Liver (tissue), 9 donors: ENCODE measurements around the gene LDLRAD3. TPM values are rescaled to one million over a fixed set of nuclear protein-coding genes. Genes with fewer than 3 reads are reported as not detected.

Experiments used
- DNase-seq: peaks from one replicate; pipeline ENCODE4 v3.0.0-alpha.2; 2017; ENCODE audit warnings: low spot score
- H3K27ac ChIP-seq, 2 donors: one replicate each; pipeline ENCODE4 v1.7.0; 2013; ENCODE audit warnings: inconsistent platforms in 2 of 2, low read length in 2 of 2, control low read depth in 1 of 2, low read depth in 1 of 2, mild to moderate bottlenecking in 1 of 2
- H3K27me3 ChIP-seq, 4 donors: one replicate each; pipeline versions ENCODE4 v1.6.1 to v1.7.0; 2013; ENCODE audit warnings: low read length in 3 of 4, inconsistent platforms in 1 of 4, mild to moderate bottlenecking in 1 of 4, moderate library complexity in 1 of 4; ENCODE audit not compliant: control insufficient read depth in 4 of 4, insufficient read depth in 4 of 4
- H3K36me3 ChIP-seq, 4 donors: one replicate each; pipeline versions ENCODE4 v1.6.1 to v1.7.0; 2013; ENCODE audit warnings: low read length in 3 of 4, mild to moderate bottlenecking in 3 of 4, low read depth in 1 of 4, moderate library complexity in 1 of 4; ENCODE audit not compliant: control insufficient read depth in 4 of 4, insufficient read depth in 3 of 4
- H3K4me1 ChIP-seq, 4 donors: one replicate each; pipeline versions ENCODE4 v1.6.1 to v1.7.0; 2013; ENCODE audit warnings: low read length in 3 of 4, mild to moderate bottlenecking in 3 of 4, moderate library complexity in 1 of 4; ENCODE audit not compliant: control insufficient read depth in 4 of 4, insufficient read depth in 4 of 4
- H3K4me3 ChIP-seq, 3 donors: one replicate each; pipeline versions ENCODE4 v1.6.1 to v1.7.0; 2013; ENCODE audit warnings: low read length in 3 of 3, control low read depth in 1 of 3, low read depth in 1 of 3, mild to moderate bottlenecking in 1 of 3
- H3K9ac ChIP-seq, 2 donors: one replicate each; pipeline ENCODE4 v1.7.0; 2013; ENCODE audit warnings: low read length in 2 of 2, mild to moderate bottlenecking in 2 of 2, moderate library complexity in 2 of 2, control low read depth in 1 of 2, low read depth in 1 of 2
- H3K9me3 ChIP-seq, 4 donors: one replicate each; pipeline versions ENCODE4 v1.6.1 to v1.7.0; 2013; ENCODE audit warnings: low read length in 3 of 4; ENCODE audit not compliant: control insufficient read depth in 4 of 4
- EGR1 ChIP-seq, 2 donors: IDR thresholded peaks; 2 replicates each; pipeline ENCODE4 v1.6.1; 2016 to 2018; ENCODE audit warnings: antibody characterized with exemption in 2 of 2, low read depth in 2 of 2
- FOXA1 ChIP-seq: IDR thresholded peaks from 2 replicates; pipeline ENCODE4 v1.6.1; 2016; ENCODE audit warnings: antibody characterized with exemption
- FOXA2 ChIP-seq: IDR thresholded peaks from 2 replicates; pipeline ENCODE4 v1.6.1; 2016; ENCODE audit warnings: antibody characterized with exemption
- GABPA ChIP-seq, 2 donors: IDR thresholded peaks in 1 of 2; conservative IDR thresholded peaks in 1 of 2; 2 replicates each; pipeline ENCODE4 v1.6.1; 2016; ENCODE audit warnings: antibody characterized with exemption in 2 of 2, mild to moderate bottlenecking in 1 of 2, moderate library complexity in 1 of 2
- HNF4A ChIP-seq, 2 donors: conservative IDR thresholded peaks; 2 replicates each; pipeline ENCODE4 v1.6.1; 2016; ENCODE audit warnings: antibody characterized with exemption in 2 of 2, mild to moderate bottlenecking in 2 of 2
- HNF4G ChIP-seq: IDR thresholded peaks from 2 replicates; pipeline ENCODE4 v1.6.1; 2016; ENCODE audit warnings: antibody characterized with exemption
- JUND ChIP-seq, 2 donors: IDR thresholded peaks; 2 replicates each; pipeline ENCODE4 v1.6.1; 2016; ENCODE audit warnings: antibody characterized with exemption in 2 of 2
- NR2F2 ChIP-seq: IDR thresholded peaks from 2 replicates; pipeline ENCODE4 v1.6.1; 2016; ENCODE audit warnings: antibody characterized with exemption
- RAD21 ChIP-seq, 2 donors: IDR thresholded peaks; 2 replicates each; pipeline ENCODE4 v1.6.1; 2016; ENCODE audit warnings: antibody characterized with exemption in 2 of 2, mild to moderate bottlenecking in 2 of 2
- REST ChIP-seq: IDR thresholded peaks from 2 replicates; pipeline ENCODE4 v1.6.1; 2016; ENCODE audit warnings: antibody characterized with exemption, mild to moderate bottlenecking
- RXRA ChIP-seq, 2 donors: IDR thresholded peaks; 2 replicates each; pipeline ENCODE4 v1.6.1; 2017 to 2018; ENCODE audit warnings: antibody characterized with exemption in 2 of 2, mild to moderate bottlenecking in 1 of 2
- SP1 ChIP-seq: IDR thresholded peaks from 2 replicates; pipeline ENCODE4 v1.6.1; 2018; ENCODE audit warnings: antibody characterized with exemption, mild to moderate bottlenecking
- TAF1 ChIP-seq: conservative IDR thresholded peaks from 2 replicates; pipeline ENCODE4 v1.6.1; 2016; ENCODE audit warnings: antibody characterized with exemption, mild to moderate bottlenecking
- WGBS: extraction: QIAGEN DNeasy Blood & Tissue Kit; methylation state at CpG from one replicate; pipeline ENCODE4 v1.1.7; 2013; 5-methylcytosine and 5-hydroxymethylcytosine counted together
- polyA plus RNA-seq, 2 donors: library from polyadenylated mRNA; stranded (reverse) in 1 of 2; unstranded in 1 of 2; fragments of 200-250 nt in 1 of 2; fragments of >200 nt in 1 of 2; fragmentation: Nextera tagmentation in 1 of 2; extraction: Ambion mirVana in 1 of 2; gene quantifications; one replicate each; pipeline versions ENCODE4 v1.2.1 to v1.2.3, GENCODE V29; 2013 to 2015
- total RNA-seq, 2 donors: library from RNA; depleted of rRNA; stranded (reverse); fragments of >200 nt; gene quantifications; one replicate each; pipeline ENCODE4 v1.2.3, GENCODE V29; 2014
- TF ChIP-seq, protein P1 (sequence below): IDR thresholded peaks from 2 replicates; pipeline ENCODE4 v1.6.1; 2016; ENCODE audit warnings: antibody characterized with exemption
- TF ChIP-seq, protein P2 (sequence below): fragments of 150-350 bp; IDR thresholded peaks from 2 replicates; pipeline ENCODE4 v1.5.1; 2017; ENCODE audit warnings: improper control_type of control experiment, low read depth, low read length; ENCODE audit not compliant: missing input control
- TF ChIP-seq, protein P3 (sequence below): IDR thresholded peaks from 2 replicates; pipeline ENCODE4 v1.6.1; 2016; ENCODE audit warnings: antibody characterized with exemption
- TF ChIP-seq, protein P4 (sequence below): IDR thresholded peaks from 2 replicates; pipeline ENCODE4 v1.6.1; 2016; ENCODE audit warnings: antibody characterized with exemption
- donor health status: healthy.
- donor health status: healthy.
- donor health status: healthy.
- donor health status: healthy.
- donor health status: healthy.

Gene LDLRAD3
- total and polyA plus RNA-seq, 4 donors: 0.75 to 1.3 (median 0.93) TPM

DNA sequence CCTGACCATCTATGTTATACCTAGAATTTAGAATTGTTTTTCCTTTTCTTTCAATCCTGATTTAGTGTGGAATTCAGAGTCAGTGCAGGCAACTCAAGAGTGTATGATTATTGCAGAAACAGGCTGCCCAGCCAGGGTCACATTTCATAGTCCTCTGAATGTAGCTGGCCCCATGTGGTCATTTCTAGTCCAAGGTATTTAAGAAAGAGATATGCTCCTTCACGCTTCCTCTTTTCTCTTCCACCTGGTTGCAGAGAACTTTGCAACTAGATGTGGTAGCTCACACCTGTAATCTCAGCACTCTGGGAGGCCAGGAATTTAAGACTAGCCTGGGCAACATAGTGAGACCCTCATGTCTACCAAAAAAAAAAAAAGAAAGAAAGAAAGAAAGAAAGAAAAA is 27.6 kb upstream of the LDLRAD3 start:
- H3K9me3 ChIP-seq: no peaks in the 10 kb centered on the region
- no peak for DNase-seq
- H3K27me3 ChIP-seq: no peaks in the 10 kb centered on the region
- H3K36me3 ChIP-seq: no peaks in the 10 kb centered on the region
- TF ChIP-seq FOXA2 (no peak), NR2F2 (no peak), HNF4G (no peak), RXRA (IDR thresholded peaks at IDR 0.05) (no peak), FOXA1 (no peak), RAD21 (IDR thresholded peaks at IDR 0.05) (no peak), GABPA (IDR thresholded peaks at IDR 0.05 in 1 of 2, conservative IDR thresholded peaks at IDR 0.05 in 1 of 2) (no peak), HNF4A (conservative IDR thresholded peaks at IDR 0.05) (no peak), REST (no peak), SP1 (no peak), TAF1 (no peak), JUND (IDR thresholded peaks at IDR 0.05) (no peak)
- TF ChIP-seq, protein P1, sequence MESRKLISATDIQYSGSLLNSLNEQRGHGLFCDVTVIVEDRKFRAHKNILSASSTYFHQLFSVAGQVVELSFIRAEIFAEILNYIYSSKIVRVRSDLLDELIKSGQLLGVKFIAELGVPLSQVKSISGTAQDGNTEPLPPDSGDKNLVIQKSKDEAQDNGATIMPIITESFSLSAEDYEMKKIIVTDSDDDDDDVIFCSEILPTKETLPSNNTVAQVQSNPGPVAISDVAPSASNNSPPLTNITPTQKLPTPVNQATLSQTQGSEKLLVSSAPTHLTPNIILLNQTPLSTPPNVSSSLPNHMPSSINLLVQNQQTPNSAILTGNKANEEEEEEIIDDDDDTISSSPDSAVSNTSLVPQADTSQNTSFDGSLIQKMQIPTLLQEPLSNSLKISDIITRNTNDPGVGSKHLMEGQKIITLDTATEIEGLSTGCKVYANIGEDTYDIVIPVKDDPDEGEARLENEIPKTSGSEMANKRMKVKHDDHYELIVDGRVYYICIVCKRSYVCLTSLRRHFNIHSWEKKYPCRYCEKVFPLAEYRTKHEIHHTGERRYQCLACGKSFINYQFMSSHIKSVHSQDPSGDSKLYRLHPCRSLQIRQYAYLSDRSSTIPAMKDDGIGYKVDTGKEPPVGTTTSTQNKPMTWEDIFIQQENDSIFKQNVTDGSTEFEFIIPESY: no peak
- TF ChIP-seq, protein P2, sequence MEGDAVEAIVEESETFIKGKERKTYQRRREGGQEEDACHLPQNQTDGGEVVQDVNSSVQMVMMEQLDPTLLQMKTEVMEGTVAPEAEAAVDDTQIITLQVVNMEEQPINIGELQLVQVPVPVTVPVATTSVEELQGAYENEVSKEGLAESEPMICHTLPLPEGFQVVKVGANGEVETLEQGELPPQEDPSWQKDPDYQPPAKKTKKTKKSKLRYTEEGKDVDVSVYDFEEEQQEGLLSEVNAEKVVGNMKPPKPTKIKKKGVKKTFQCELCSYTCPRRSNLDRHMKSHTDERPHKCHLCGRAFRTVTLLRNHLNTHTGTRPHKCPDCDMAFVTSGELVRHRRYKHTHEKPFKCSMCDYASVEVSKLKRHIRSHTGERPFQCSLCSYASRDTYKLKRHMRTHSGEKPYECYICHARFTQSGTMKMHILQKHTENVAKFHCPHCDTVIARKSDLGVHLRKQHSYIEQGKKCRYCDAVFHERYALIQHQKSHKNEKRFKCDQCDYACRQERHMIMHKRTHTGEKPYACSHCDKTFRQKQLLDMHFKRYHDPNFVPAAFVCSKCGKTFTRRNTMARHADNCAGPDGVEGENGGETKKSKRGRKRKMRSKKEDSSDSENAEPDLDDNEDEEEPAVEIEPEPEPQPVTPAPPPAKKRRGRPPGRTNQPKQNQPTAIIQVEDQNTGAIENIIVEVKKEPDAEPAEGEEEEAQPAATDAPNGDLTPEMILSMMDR: no peak
- TF ChIP-seq, protein P3, sequence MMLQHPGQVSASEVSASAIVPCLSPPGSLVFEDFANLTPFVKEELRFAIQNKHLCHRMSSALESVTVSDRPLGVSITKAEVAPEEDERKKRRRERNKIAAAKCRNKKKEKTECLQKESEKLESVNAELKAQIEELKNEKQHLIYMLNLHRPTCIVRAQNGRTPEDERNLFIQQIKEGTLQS: no peak
- WGBS: 95% methylated on average over 1 of the region's 1 CpG
- H3K9ac ChIP-seq: no peak overlapping the region
- no peaks in the 10 kb centered on the region for H3K4me1 ChIP-seq
- no peak overlapping the region for H3K4me3 ChIP-seq
- H3K27ac ChIP-seq: no peak overlapping the region

DNA sequence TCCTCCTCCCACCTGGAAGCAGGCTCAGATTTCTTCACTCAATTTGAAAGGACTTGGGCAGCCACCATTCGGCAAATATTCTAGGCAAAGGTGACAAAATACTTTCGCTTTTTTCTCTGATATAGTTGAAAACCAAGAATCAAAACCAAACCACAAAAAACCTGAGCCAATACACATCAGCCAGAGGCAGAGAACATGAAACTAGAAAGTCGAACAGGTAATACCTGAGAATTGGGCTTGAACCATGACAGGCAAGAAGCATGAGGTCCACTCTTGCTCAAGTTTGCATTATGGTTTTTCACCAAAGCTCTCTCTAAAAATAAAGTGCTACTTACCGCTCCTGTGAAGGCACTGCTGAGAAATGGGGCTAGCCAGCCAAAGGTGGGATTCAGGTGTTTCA is 26.2 kb upstream of the LDLRAD3 start:
- H3K9me3 ChIP-seq: no peaks in the 10 kb centered on the region
- TF ChIP-seq, protein P3: no peak
- no peak for TF ChIP-seq JUND (IDR thresholded peaks at IDR 0.05)
- TF ChIP-seq RXRA (IDR thresholded peaks at IDR 0.05): no peak
- no peak for TF ChIP-seq EGR1 (IDR thresholded peaks at IDR 0.05; ENCODE audit: low read depth in 2 of 2)
- TF ChIP-seq TAF1: no peak
- no peak for TF ChIP-seq FOXA2
- TF ChIP-seq REST: no peak
- no peak for TF ChIP-seq HNF4G
- TF ChIP-seq SP1: no peak
- TF ChIP-seq, protein P4, sequence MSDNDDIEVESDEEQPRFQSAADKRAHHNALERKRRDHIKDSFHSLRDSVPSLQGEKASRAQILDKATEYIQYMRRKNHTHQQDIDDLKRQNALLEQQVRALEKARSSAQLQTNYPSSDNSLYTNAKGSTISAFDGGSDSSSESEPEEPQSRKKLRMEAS: no peak
- TF ChIP-seq HNF4A (conservative IDR thresholded peaks at IDR 0.05): no peak

More for the DNA sequence above, 26.2 kb upstream of the LDLRAD3 start:
- DNase-seq: no peak
- Histone ChIP-seq H3K36me3 (no peaks in the 10 kb centered on the region), H3K4me1 (no peaks in the 10 kb centered on the region), H3K27ac (no peak overlapping the region), H3K27me3 (no peaks in the 10 kb centered on the region), H3K9ac (no peak overlapping the region), H3K4me3 (no peak overlapping the region)
- WGBS: 81% methylated on average over 4 of the region's 4 CpGs
